ENCODE measurements around the gene TUBGCP2.
"Not testable (repeated sequence)": the region's sequence is repeated elsewhere in the genome, so short reads cannot be mapped to it uniquely, and the experiment has no call there.

Gene TUBGCP2

DNA sequence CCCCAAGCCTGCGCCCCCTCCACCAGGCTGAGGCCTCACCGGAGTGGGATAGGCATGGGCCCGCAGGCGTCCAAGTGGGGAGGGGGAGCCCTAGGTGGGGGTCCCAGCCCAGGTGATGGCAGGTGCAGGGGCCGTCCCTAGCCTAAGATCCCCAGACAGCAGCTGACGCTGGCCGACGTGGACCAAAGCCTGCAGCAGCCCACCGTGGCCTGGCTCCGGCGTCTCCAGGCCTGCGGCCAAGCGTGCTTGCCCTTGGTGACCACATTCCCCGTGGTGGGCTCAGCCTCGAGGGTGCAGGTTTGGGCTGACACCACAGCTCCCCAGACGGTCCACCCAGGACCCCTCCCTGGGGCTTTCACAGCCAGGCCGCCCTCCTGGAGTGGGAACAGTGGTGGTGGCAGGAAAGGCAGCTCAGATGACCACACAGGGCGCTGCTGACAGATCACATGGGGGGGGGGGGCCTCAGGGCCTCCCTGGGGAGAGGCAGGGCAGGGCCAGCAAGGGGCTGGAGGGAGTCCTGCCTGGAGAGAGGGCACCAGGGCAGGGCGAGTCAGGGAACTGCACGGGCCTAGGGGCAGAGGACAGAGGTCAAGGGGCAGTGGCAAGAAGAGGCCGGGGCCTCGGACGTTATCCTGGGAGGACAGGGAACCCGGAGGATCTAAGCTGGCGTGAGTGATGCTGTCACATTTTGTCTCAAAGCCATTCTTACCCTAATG lies 31.2 kb downstream of the TUBGCP2 start:
- no peak for DNase-seq

- DNase-seq: no peak
These were observed 32.1 kb downstream of the TUBGCP2 start, which contains the start of gene ADAM8 for GRCh38 chr10:133276435-133277201. TSS of gene ADAM8 (minus strand) at chr10:133276868. CDS start at chr10:133276817, 51 bp downstream.

DNA sequence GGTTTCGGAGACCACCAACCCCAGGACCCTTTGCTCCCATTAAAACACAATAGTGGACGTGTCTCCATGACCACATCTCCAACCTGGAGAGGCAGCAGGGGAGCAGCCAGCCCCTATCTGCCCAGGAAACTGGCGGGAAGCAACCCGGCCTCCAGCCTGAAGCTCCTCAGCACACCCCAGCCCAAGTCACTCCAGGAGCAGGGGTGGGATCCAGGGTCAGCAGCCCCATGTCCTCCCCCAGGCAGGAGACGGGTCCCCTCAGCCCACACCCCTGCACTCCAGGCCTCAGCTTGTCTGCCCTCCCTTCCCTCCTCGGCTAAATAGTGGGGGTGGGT lies 32.6 kb downstream of the TUBGCP2 start:
- DNase-seq: no peak

DNA sequence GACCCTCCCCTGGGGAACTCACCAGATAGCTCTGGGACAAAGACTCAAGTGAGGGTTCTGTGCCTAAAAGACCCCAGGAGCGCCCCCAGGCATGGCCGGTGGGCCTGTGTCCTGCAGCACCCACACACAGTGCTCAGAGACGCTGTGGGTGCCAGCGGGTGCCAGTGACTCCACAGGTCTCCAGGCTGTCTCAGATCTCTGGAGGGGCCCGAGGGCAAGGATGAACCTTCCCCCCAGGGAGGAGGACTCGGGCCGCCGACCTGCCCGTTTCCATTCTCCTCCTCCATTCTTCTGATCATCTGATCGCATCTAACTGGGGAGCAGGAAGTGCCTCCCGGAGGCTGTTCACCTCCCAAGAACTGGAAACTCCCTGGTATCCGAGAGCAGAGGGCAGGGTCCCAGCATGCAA lies 33.0 kb downstream of the TUBGCP2 start:
- DNase-seq: no peak

DNA sequence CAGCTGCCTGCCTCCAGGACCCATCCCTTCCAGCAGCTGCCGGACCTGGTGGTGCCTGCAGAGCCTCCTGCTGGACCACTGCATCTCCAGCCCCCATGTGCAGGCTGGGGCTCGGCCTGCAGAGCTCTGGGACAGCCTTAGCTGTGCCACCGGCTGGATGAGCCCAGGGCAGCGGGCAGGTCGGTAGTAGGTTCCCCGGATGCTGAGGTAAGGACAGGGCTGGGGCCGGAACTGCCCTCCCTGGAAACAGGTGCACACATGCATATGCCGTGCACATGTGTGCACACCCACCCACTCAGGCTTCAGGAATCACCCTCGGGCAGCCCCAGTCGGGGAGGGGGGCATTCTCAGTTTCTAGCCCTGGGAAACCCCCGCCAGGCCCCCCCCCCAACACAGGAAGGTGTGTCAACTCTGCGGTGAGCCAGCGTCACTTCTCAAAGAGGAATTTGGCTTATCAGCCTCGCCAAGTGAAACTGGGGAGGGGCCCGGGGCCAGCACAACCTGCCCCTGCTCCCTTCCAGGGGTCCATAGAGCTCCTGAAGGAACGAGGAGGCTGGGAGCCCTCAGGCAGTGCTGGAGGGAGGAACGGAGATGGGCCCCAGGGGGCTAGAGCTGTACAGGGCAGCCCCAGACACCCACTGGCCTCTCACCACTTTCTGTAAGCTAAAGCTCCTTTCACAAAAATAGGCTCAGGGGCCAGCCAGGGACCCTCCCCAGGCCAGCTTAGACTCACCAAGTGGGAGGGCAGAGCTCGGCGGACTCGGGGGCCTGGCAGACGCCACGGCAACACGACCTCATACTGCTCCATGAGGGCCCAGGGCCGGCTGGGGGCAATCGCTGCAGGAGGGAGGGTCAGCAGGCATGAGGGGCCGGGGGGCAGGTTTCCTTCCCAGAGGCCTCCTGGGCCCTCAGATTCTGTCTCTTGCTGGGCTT lies 33.7 kb downstream of the TUBGCP2 start:
- DNase-seq: no peak

DNA sequence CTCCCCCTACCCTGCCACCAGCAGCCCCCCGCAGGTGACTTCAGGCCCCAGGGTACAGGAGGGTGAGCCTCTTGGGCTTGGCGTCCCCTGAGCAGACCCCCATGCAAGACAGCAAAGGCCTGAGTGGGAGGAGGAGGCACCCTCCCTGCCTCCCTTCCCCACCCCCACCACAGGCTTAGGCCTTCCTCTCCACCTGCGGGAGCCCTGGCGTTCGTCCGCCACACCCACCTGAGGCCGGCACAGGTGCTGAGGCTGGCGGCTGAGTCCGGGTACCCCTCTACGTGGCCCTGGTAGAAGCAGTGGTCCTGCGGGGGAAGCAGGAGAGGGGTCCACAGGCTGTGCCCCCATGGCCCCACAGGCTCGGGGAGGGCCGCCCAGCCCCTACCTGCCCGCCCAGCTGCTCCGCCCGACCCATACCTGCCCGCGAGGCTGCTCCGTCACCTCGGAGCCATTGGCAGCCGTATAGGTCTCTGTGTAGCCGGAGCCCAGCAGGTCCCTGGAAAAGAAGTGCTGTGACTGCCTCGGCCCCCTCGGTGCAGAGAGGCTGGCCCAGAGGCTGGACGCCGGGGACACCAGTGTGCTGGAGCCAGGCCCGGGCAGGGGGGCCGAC lies 35.0 kb downstream of the TUBGCP2 start:
- DNase-seq: no peak

DNA sequence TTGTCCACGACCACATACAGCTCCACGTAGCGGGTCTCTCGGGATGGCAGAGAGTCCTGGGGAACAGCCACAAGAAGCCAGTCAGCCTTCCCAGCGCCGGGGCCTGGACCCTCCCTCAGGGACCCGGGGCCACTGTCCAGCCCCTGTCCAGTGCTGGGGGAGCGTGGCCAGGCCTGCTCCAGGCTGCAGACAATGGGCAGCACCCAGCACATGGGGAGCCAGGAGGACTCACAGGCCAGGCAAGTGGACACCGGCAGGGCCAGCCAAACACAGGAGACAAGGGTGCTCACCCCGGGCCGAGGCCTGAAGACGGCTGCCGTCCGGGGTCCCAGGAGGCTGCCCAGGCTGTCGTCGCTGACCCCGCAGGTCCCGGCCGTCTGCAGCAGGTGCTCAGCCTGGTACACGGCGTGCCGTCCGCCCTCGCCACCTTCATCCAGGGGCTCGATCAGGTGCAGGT lies 35.7 kb downstream of the TUBGCP2 start:
- no peak for DNase-seq

GRCh38 chr10:133272301-133272963 lies 36.2 kb downstream of the TUBGCP2 start:
- no peak for DNase-seq

GRCh38 chr10:133271521-133272300 lies 37.0 kb downstream of the TUBGCP2 start:
- no peak for DNase-seq

- DNase-seq: no peak
These were observed 37.8 kb downstream of the TUBGCP2 start for GRCh38 chr10:133270773-133271297.

- no peak for DNase-seq
These were observed 38.5 kb downstream of the TUBGCP2 start for GRCh38 chr10:133270204-133270603.

DNA sequence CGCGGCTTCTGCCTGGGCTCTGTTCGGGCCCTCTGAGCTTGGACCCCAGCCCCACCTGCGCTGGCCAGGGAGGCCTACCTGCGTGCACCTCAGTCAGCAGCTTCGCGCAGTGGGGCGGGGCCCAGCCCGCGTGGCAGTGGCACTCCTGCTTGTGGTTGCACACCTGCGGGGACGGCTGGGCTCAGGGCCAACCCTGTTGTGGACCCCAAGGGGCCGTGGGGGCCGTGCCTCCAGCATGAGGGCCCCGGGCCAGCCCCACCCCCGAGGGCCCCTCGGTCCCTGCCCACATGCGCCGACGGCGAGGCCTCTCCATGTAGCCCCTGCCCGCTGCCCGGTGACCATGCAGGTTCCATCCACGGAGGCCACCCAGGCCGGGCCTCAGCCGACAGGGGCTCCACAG lies 39.3 kb downstream of the TUBGCP2 start:
- DNase-seq: no peak

DNA sequence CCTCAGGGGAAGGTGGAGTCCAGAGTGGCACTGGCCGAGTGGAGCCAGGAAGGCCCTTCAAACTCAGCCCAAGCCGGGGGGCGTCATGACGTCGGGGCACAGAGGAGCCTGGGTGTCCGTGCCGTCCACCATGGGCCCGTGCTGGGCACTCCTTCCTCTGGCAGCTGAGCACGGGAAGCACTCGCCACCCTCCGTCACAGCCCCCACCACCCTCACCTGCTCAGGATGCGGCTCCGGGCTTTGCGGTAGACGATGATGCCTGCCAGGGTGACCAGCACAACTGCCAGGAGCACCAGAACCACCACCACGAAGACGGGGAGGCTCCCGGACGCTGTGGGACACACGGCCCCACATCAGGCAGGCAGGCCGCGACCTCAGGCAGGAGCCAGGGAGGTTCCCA lies 40.1 kb downstream of the TUBGCP2 start:
- DNase-seq: no peak

- DNase-seq: no peak
These were observed 40.8 kb downstream of the TUBGCP2 start for GRCh38 chr10:133267829-133268228.

DNA sequence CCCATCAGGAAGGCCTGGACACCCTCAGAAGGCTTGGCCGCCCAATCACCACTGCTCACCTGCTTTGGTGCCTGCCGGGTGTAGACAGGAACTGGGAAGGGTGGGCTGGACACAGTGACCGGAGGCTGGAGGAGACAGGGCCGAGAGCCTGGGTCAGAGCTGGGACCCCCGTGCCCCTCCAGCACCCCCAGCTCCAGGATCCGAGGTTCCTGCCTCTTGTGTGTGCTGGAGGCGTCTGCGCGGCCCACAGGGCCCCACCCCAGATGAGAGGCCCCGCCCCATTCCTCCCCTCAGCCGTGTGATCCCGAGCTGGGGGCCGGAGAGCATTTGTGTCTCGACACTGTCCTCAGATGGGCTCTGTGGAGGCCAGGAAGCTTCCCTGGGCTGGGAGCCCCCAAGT lies 41.4 kb downstream of the TUBGCP2 start:
- no peak for DNase-seq

- DNase-seq: no peak
These were observed 42.4 kb downstream of the TUBGCP2 start for GRCh38 chr10:133266056-133266795.

GRCh38 chr10:133265052-133265451 lies 43.6 kb downstream of the TUBGCP2 start:
- DNase-seq: not testable (repeated sequence)

GRCh38 chr10:133264461-133264860 lies 44.2 kb downstream of the TUBGCP2 start:
- no peak for DNase-seq

- no peak for DNase-seq
These were observed 45.0 kb downstream of the TUBGCP2 start for GRCh38 chr10:133263674-133264073.

DNA sequence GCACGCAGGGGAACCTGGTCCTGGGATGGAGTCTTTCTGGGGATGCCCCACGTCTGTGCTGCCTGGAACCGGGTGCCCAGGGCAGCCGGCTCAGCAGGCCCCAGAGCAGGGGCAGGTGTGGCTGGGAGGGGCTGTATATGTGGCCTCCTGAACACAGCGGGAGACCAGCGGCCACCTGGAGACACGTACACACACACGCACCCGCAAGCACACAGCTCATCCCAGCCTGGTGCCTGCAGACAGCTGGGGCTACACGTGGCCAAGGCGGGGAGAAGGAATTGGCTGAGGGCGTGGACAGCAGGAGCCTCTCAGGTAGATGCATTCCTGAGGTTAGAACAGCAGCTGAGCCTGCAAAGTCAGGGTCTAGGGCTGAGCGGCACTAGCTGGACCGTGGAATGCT lies 46.0 kb downstream of the TUBGCP2 start:
- DNase-seq: no peak

All from femur (tissue), 1 donor.